GM12878 (cell line): Measurements from ENCODE around the gene FANCG. TPM values are rescaled to one million over a fixed set of nuclear protein-coding genes. Genes with fewer than 3 reads are reported as not detected.

Experiments used
- ATF7 ChIP-seq: fragments of 450-650 bp; IDR thresholded peaks from 2 replicates; pipeline ENCODE4 v1.6.1; 2016; ENCODE audit warnings: low read depth, mild to moderate bottlenecking
- CREB1 ChIP-seq: IDR thresholded peaks from 2 replicates; pipeline ENCODE4 v1.6.1; 2012; ENCODE audit warnings: low read depth, mild to moderate bottlenecking, inconsistent platforms
- IKZF2 ChIP-seq, 2 experiments: fragments of 450-650 bp; IDR thresholded peaks; 2 replicates each; pipeline ENCODE4 v1.6.1; 2017; ENCODE audit warnings: mild to moderate bottlenecking in 2 of 2, moderate library complexity in 2 of 2
- IRF4 ChIP-seq: IDR thresholded peaks from 2 replicates; pipeline ENCODE4 v1.6.1; 2011; ENCODE audit warnings: low read depth, low read length
- JUNB ChIP-seq: IDR thresholded peaks from 2 replicates; pipeline ENCODE4 v1.6.1; 2016; ENCODE audit warnings: antibody characterized with exemption, mild to moderate bottlenecking
- MXI1 ChIP-seq: fragments of 150-350 bp; IDR thresholded peaks from 2 replicates; pipeline ENCODE4 v1.6.1; 2011; ENCODE audit warnings: low read depth, mild to moderate bottlenecking, inconsistent platforms, low read length, improper control_type of control experiment
- NKRF ChIP-seq: fragments of 450-650 bp; conservative IDR thresholded peaks from 2 replicates; pipeline ENCODE4 v1.6.1; 2017; ENCODE audit warnings: mild to moderate bottlenecking, moderate library complexity
- NR2C2 ChIP-seq: IDR thresholded peaks from 2 replicates; pipeline ENCODE4 v1.6.1; 2011; ENCODE audit warnings: borderline replicate concordance, low read depth; ENCODE audit not compliant: control insufficient read depth, insufficient read length
- NR2F1 ChIP-seq: fragments of 450-650 bp; conservative IDR thresholded peaks from 2 replicates; pipeline ENCODE4 v1.6.1; 2017; ENCODE audit warnings: mild to moderate bottlenecking
- PAX5 ChIP-seq: IDR thresholded peaks from 2 replicates; pipeline ENCODE4 v1.6.1; 2011; ENCODE audit warnings: low read depth, low read length, borderline replicate concordance
- RAD51 ChIP-seq: fragments of 450-650 bp; IDR thresholded peaks from 2 replicates; pipeline ENCODE4 v1.6.1; 2016; ENCODE audit warnings: moderate library complexity, mild to moderate bottlenecking, inconsistent platforms
- SKIL ChIP-seq: fragments of 450-650 bp; IDR thresholded peaks from 2 replicates; pipeline ENCODE4 v1.6.1; 2017; ENCODE audit warnings: mild to moderate bottlenecking, low read depth, inconsistent platforms; ENCODE audit not compliant: poor library complexity, severe bottlenecking
- SMAD1 ChIP-seq: fragments of 450-650 bp; IDR thresholded peaks from 2 replicates; pipeline ENCODE4 v1.6.1; 2018; ENCODE audit warnings: mild to moderate bottlenecking, low read depth; ENCODE audit not compliant: partially characterized antibody
- SMC3 ChIP-seq: IDR thresholded peaks from 2 replicates; pipeline ENCODE4 v1.6.1; 2011; ENCODE audit warnings: low read length, improper control_type of control experiment, borderline replicate concordance
- SREBF1 ChIP-seq: IDR thresholded peaks from 2 replicates; pipeline ENCODE4 v1.6.1; 2012; ENCODE audit warnings: mild to moderate bottlenecking, low read length
- STAT1 ChIP-seq: fragments of 450-650 bp; conservative IDR thresholded peaks from 2 replicates; pipeline ENCODE4 v1.6.1; 2014; ENCODE audit warnings: antibody characterized with exemption, mild to moderate bottlenecking
- ZBTB33 ChIP-seq: fragments of 450-650 bp; IDR thresholded peaks from 2 replicates; pipeline ENCODE4 v1.6.1; 2017; ENCODE audit warnings: mild to moderate bottlenecking
- polyA plus RNA-seq, 11 experiments: library from polyadenylated mRNA; depleted of rRNA in 4 of 11; unstranded in 6 of 11; stranded (reverse) in 5 of 11; fragments of >200 nt; fragmentation: Nextera tagmentation in 4 of 11; fragmentation: Illumina TruSeq in 1 of 11; extraction: Ambion mirVana in 4 of 11; extraction: Trizol in 1 of 11; gene quantifications; 1 replicate in 1 of 11; 2 replicates in 10 of 11; pipeline versions ENCODE4 v1.2.1 to v1.2.3, GENCODE V29; 2011 to 2016; ENCODE audit warnings: inconsistent platforms in 2 of 11, missing spikeins in 2 of 11, low read depth in 1 of 11
- total RNA-seq, 4 experiments: library from RNA; depleted of rRNA in 3 of 4; stranded (reverse); fragments of >200 nt in 3 of 4; fragmentation: Illumina TruSeq in 1 of 4; extraction: Trizol in 1 of 4; gene quantifications; 2 replicates each; pipeline versions ENCODE4 v1.2.1 to v1.2.3, GENCODE V29; 2013 to 2021
- TF ChIP-seq, protein P1 (sequence below): IDR thresholded peaks from 2 replicates; pipeline ENCODE4 v1.6.1; 2012; ENCODE audit warnings: low read depth, low read length, improper control_type of control experiment
- TF ChIP-seq, protein P2 (sequence below): fragments of 450-650 bp; IDR thresholded peaks from 2 replicates; pipeline ENCODE4 v1.6.1; 2017; ENCODE audit warnings: antibody characterized with exemption, mild to moderate bottlenecking, moderate library complexity

The FANCG gene
- total and polyA plus RNA-seq, 10 of the 15 experiments (the other 5 are each of a cell fraction or from before 2014, with no cell fraction given), result 16.4 to 78.7 (median 45.4) TPM

GRCh38 chr9:35115680-35116538 is 36.2 kb upstream of the FANCG start, which contains the start of gene ATOSB (continued):
- TF ChIP-seq ZBTB33, result no peak
- TF ChIP-seq, protein P1, sequence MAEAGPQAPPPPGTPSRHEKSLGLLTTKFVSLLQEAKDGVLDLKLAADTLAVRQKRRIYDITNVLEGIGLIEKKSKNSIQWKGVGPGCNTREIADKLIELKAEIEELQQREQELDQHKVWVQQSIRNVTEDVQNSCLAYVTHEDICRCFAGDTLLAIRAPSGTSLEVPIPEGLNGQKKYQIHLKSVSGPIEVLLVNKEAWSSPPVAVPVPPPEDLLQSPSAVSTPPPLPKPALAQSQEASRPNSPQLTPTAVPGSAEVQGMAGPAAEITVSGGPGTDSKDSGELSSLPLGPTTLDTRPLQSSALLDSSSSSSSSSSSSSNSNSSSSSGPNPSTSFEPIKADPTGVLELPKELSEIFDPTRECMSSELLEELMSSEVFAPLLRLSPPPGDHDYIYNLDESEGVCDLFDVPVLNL, result no peak
- no peak for TF ChIP-seq ATF7
- TF ChIP-seq NR2C2, result no peak
- TF ChIP-seq SKIL, result no peak
- peak; percentile 51; the same call in 1 of the 2 replicates for TF ChIP-seq CREB1
- no peak for TF ChIP-seq PAX5
- TF ChIP-seq, protein P2, sequence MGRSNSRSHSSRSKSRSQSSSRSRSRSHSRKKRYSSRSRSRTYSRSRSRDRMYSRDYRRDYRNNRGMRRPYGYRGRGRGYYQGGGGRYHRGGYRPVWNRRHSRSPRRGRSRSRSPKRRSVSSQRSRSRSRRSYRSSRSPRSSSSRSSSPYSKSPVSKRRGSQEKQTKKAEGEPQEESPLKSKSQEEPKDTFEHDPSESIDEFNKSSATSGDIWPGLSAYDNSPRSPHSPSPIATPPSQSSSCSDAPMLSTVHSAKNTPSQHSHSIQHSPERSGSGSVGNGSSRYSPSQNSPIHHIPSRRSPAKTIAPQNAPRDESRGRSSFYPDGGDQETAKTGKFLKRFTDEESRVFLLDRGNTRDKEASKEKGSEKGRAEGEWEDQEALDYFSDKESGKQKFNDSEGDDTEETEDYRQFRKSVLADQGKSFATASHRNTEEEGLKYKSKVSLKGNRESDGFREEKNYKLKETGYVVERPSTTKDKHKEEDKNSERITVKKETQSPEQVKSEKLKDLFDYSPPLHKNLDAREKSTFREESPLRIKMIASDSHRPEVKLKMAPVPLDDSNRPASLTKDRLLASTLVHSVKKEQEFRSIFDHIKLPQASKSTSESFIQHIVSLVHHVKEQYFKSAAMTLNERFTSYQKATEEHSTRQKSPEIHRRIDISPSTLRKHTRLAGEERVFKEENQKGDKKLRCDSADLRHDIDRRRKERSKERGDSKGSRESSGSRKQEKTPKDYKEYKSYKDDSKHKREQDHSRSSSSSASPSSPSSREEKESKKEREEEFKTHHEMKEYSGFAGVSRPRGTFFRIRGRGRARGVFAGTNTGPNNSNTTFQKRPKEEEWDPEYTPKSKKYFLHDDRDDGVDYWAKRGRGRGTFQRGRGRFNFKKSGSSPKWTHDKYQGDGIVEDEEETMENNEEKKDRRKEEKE, result no peak
- peak; percentile 78 for TF ChIP-seq RAD51
- no peak for TF ChIP-seq IRF4
- no peak for TF ChIP-seq SMC3
- TF ChIP-seq IKZF2 (IDR thresholded peaks at IDR 0.05), result peak; percentile 41 to 58; a peak in 2 of 4 replicates
- TF ChIP-seq MXI1, result peak; percentile 89
- TF ChIP-seq JUNB, result no peak
- TF ChIP-seq NR2F1, result peak; percentile 62
- no peak for TF ChIP-seq SREBF1
- no peak; the same call in 1 of the 2 replicates for TF ChIP-seq NKRF
- TF ChIP-seq SMAD1, result no peak
- no peak for TF ChIP-seq STAT1
